ENCODE data around the gene N4BP2L2. TPM values are rescaled to one million over a fixed set of nuclear protein-coding genes. Genes with fewer than 3 reads are reported as not detected.

N4BP2L2 gene
- total and polyA plus RNA-seq, 9 of the 15 experiments (the other 6 are each of a cell fraction or from before 2014, with no cell fraction given): 33.9 to 76.4 (median 48.7) TPM

- TF ChIP-seq, protein P1, sequence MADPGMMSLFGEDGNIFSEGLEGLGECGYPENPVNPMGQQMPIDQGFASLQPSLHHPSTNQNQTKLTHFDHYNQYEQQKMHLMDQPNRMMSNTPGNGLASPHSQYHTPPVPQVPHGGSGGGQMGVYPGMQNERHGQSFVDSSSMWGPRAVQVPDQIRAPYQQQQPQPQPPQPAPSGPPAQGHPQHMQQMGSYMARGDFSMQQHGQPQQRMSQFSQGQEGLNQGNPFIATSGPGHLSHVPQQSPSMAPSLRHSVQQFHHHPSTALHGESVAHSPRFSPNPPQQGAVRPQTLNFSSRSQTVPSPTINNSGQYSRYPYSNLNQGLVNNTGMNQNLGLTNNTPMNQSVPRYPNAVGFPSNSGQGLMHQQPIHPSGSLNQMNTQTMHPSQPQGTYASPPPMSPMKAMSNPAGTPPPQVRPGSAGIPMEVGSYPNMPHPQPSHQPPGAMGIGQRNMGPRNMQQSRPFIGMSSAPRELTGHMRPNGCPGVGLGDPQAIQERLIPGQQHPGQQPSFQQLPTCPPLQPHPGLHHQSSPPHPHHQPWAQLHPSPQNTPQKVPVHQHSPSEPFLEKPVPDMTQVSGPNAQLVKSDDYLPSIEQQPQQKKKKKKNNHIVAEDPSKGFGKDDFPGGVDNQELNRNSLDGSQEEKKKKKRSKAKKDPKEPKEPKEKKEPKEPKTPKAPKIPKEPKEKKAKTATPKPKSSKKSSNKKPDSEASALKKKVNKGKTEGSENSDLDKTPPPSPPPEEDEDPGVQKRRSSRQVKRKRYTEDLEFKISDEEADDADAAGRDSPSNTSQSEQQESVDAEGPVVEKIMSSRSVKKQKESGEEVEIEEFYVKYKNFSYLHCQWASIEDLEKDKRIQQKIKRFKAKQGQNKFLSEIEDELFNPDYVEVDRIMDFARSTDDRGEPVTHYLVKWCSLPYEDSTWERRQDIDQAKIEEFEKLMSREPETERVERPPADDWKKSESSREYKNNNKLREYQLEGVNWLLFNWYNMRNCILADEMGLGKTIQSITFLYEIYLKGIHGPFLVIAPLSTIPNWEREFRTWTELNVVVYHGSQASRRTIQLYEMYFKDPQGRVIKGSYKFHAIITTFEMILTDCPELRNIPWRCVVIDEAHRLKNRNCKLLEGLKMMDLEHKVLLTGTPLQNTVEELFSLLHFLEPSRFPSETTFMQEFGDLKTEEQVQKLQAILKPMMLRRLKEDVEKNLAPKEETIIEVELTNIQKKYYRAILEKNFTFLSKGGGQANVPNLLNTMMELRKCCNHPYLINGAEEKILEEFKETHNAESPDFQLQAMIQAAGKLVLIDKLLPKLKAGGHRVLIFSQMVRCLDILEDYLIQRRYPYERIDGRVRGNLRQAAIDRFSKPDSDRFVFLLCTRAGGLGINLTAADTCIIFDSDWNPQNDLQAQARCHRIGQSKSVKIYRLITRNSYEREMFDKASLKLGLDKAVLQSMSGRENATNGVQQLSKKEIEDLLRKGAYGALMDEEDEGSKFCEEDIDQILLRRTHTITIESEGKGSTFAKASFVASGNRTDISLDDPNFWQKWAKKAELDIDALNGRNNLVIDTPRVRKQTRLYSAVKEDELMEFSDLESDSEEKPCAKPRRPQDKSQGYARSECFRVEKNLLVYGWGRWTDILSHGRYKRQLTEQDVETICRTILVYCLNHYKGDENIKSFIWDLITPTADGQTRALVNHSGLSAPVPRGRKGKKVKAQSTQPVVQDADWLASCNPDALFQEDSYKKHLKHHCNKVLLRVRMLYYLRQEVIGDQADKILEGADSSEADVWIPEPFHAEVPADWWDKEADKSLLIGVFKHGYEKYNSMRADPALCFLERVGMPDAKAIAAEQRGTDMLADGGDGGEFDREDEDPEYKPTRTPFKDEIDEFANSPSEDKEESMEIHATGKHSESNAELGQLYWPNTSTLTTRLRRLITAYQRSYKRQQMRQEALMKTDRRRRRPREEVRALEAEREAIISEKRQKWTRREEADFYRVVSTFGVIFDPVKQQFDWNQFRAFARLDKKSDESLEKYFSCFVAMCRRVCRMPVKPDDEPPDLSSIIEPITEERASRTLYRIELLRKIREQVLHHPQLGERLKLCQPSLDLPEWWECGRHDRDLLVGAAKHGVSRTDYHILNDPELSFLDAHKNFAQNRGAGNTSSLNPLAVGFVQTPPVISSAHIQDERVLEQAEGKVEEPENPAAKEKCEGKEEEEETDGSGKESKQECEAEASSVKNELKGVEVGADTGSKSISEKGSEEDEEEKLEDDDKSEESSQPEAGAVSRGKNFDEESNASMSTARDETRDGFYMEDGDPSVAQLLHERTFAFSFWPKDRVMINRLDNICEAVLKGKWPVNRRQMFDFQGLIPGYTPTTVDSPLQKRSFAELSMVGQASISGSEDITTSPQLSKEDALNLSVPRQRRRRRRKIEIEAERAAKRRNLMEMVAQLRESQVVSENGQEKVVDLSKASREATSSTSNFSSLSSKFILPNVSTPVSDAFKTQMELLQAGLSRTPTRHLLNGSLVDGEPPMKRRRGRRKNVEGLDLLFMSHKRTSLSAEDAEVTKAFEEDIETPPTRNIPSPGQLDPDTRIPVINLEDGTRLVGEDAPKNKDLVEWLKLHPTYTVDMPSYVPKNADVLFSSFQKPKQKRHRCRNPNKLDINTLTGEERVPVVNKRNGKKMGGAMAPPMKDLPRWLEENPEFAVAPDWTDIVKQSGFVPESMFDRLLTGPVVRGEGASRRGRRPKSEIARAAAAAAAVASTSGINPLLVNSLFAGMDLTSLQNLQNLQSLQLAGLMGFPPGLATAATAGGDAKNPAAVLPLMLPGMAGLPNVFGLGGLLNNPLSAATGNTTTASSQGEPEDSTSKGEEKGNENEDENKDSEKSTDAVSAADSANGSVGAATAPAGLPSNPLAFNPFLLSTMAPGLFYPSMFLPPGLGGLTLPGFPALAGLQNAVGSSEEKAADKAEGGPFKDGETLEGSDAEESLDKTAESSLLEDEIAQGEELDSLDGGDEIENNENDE (IDR thresholded peaks at IDR 0.05; ENCODE audit: low read depth, low read length): no peak
- TF ChIP-seq, protein P2, sequence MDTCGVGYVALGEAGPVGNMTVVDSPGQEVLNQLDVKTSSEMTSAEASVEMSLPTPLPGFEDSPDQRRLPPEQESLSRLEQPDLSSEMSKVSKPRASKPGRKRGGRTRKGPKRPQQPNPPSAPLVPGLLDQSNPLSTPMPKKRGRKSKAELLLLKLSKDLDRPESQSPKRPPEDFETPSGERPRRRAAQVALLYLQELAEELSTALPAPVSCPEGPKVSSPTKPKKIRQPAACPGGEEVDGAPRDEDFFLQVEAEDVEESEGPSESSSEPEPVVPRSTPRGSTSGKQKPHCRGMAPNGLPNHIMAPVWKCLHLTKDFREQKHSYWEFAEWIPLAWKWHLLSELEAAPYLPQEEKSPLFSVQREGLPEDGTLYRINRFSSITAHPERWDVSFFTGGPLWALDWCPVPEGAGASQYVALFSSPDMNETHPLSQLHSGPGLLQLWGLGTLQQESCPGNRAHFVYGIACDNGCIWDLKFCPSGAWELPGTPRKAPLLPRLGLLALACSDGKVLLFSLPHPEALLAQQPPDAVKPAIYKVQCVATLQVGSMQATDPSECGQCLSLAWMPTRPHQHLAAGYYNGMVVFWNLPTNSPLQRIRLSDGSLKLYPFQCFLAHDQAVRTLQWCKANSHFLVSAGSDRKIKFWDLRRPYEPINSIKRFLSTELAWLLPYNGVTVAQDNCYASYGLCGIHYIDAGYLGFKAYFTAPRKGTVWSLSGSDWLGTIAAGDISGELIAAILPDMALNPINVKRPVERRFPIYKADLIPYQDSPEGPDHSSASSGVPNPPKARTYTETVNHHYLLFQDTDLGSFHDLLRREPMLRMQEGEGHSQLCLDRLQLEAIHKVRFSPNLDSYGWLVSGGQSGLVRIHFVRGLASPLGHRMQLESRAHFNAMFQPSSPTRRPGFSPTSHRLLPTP (IDR thresholded peaks at IDR 0.05; ENCODE audit: borderline replicate concordance, extremely low read depth, insufficient read length): no peak
- no peak for TF ChIP-seq ZNF589 (CRISPR knock-in tag; IDR thresholded peaks at IDR 0.05; ENCODE audit: low read depth)
- TF ChIP-seq HDAC3 (IDR thresholded peaks at IDR 0.05; ENCODE audit: borderline replicate concordance, partially characterized antibody): no peak
- no peak for TF ChIP-seq TCFL5 (CRISPR knock-in tag; conservative IDR thresholded peaks at IDR 0.05)
- peak; percentile 67 to 94 (median 93) for TF ChIP-seq YY1 (IDR thresholded peaks at IDR 0.05; ENCODE audit: borderline replicate concordance in 1 of 3, control insufficient read depth in 1 of 3, extremely low read depth in 1 of 3, insufficient read depth in 3 of 3, insufficient read length in 1 of 3, insufficient replicate concordance in 2 of 3, low read depth in 1 of 3, low read length in 2 of 3)
- no peak for TF ChIP-seq ARHGAP35 (IDR thresholded peaks at IDR 0.05; ENCODE audit: partially characterized antibody)
- no peak for TF ChIP-seq GABPB2 (CRISPR knock-in tag; conservative IDR thresholded peaks at IDR 0.05)
- TF ChIP-seq CCNT2 (IDR thresholded peaks at IDR 0.05; ENCODE audit: borderline replicate concordance, extremely low read depth, insufficient read length, low read depth, low read length): peak; percentile 37
- TF ChIP-seq MTF1 (CRISPR knock-in tag; IDR thresholded peaks at IDR 0.05; ENCODE audit: borderline replicate concordance): no peak
These were observed 47.7 kb upstream of the N4BP2L2 start, which contains the start of gene PDS5B (continued) for GRCh38 chr13:32586080-32586900.
